ENCODE data around the gene RTP3. TPM values are rescaled to one million over a fixed set of nuclear protein-coding genes. Genes with fewer than 3 reads are reported as not detected.

The RTP3 gene
- total RNA-seq, 1 experiment from 2014 or later: not detected

GRCh38 chr3:46509661-46510187 is 11.9 kb downstream of the RTP3 start:
- DNase-seq (ENCODE audit: low read depth, low spot score) (no peak), ATAC-seq (no peak)
- H3K4me1 ChIP-seq (ENCODE audit: control insufficient read depth, insufficient read depth, low read length): no peaks in the 10 kb centered on the region
- intact Hi-C loops (cut with micrococcal nuclease; ENCODE audit: unreplicated experiment) (no loop called here), in situ Hi-C loops (cut with HindIII; ENCODE audit: low pct_unique_long_range_greater_than_20kb, low sequenced_read_pairs) (no loop called here)
- no peak for TF ChIP-seq REST (IDR thresholded peaks at IDR 0.05; ENCODE audit: insufficient read depth in 1 of 2, low read depth in 2 of 2, low read length in 1 of 2)
- TF ChIP-seq POLR2AphosphoS5 (IDR thresholded peaks at IDR 0.05; ENCODE audit: low read depth, low read length): no peak
- no peak for TF ChIP-seq SIN3A (IDR thresholded peaks at IDR 0.05; ENCODE audit: borderline replicate concordance, insufficient read depth, low read depth, low read length)
- TF ChIP-seq TCF7L2 (IDR thresholded peaks at IDR 0.05; ENCODE audit: low read depth, low read length): no peak
- no peak for TF ChIP-seq CTCF (IDR thresholded peaks at IDR 0.05)
- POLR2A ChIA-PET: no interaction called here
- 0 out of 2 replicates have a peak, but pooled peaks cover 2% of the 10 kb centered on the region for H3K27me3 ChIP-seq (ENCODE audit: control insufficient read depth, insufficient read depth, low read length)
- H3K9me3 ChIP-seq (ENCODE audit: control insufficient read depth, insufficient read depth, low read depth, low read length): no peaks in the 10 kb centered on the region
- no peak overlapping the region for H3K4me3 ChIP-seq (ENCODE audit: low read depth in 2 of 2, low read length in 2 of 2)
- H3K27ac ChIP-seq (ENCODE audit: low read length): no peak overlapping the region
- BruUV-seq (replicated peaks): no TSS peak
- H3K36me3 ChIP-seq (ENCODE audit: control insufficient read depth, insufficient read depth, low read length): no peaks in the 10 kb centered on the region
- CTCF ChIA-PET: no interaction called here

GRCh38 chr3:46512191-46512749 is 14.5 kb downstream of the RTP3 start:
- TF ChIP-seq TCF7L2 (IDR thresholded peaks at IDR 0.05; ENCODE audit: low read depth, low read length) (no peak), REST (IDR thresholded peaks at IDR 0.05; ENCODE audit: insufficient read depth in 1 of 2, low read depth in 2 of 2, low read length in 1 of 2) (no peak), SIN3A (IDR thresholded peaks at IDR 0.05; ENCODE audit: borderline replicate concordance, insufficient read depth, low read depth, low read length) (no peak), CTCF (IDR thresholded peaks at IDR 0.05) (no peak), POLR2AphosphoS5 (IDR thresholded peaks at IDR 0.05; ENCODE audit: low read depth, low read length) (no peak)
- POLR2A ChIA-PET: no interaction called here
- H3K36me3 ChIP-seq (ENCODE audit: control insufficient read depth, insufficient read depth, low read length): no peaks in the 10 kb centered on the region
- no peaks in the 10 kb centered on the region for H3K9me3 ChIP-seq (ENCODE audit: control insufficient read depth, insufficient read depth, low read depth, low read length)
- no peak overlapping the region for H3K27ac ChIP-seq (ENCODE audit: low read length)
- CTCF ChIA-PET: no interaction called here
- intact Hi-C loops (cut with micrococcal nuclease; ENCODE audit: unreplicated experiment): no loop called here
- in situ Hi-C loops (cut with HindIII; ENCODE audit: low pct_unique_long_range_greater_than_20kb, low sequenced_read_pairs): no loop called here
- ATAC-seq (no peak), DNase-seq (ENCODE audit: low read depth, low spot score) (no peak)
- no peak overlapping the region for H3K4me3 ChIP-seq (ENCODE audit: low read depth in 2 of 2, low read length in 2 of 2)
- no peaks in the 10 kb centered on the region for H3K4me1 ChIP-seq (ENCODE audit: control insufficient read depth, insufficient read depth, low read length)
- BruUV-seq (replicated peaks): no TSS peak
- H3K27me3 ChIP-seq (ENCODE audit: control insufficient read depth, insufficient read depth, low read length): 0 out of 2 replicates have a peak, but pooled peaks cover 2% of the 10 kb centered on the region

All from Panc1 (cell line).